OCI-LY1 (cell line): Measurements from ENCODE around the gene NKX6-1.

Source experiments
- H2AFZ ChIP-seq: fragments of 200-600 bp; sonication (generic), shearing (Covaris generic); 2 replicates; pipeline ENCODE4 v1.6.0; 2014; ENCODE audit warnings: antibody characterized with exemption, mild to moderate bottlenecking, low read length
- H3F3A ChIP-seq: fragments of 200-600 bp; sonication (generic), shearing (Covaris generic); 2 replicates; pipeline ENCODE4 v1.6.0; 2014; ENCODE audit warnings: mild to moderate bottlenecking, antibody characterized with exemption, low read length, moderate library complexity; ENCODE audit not compliant: insufficient read depth
- H3K27ac ChIP-seq: fragments of 200-600 bp; sonication (generic); 2 replicates; pipeline ENCODE4 v1.5.1; 2014; ENCODE audit warnings: low read length, mixed run types, mild to moderate bottlenecking, low read depth; ENCODE audit not compliant: poor library complexity, severe bottlenecking
- H3K27me3 ChIP-seq: fragments of 200-600 bp; sonication (generic); 2 replicates; pipeline ENCODE4 v1.6.0; 2014; ENCODE audit warnings: antibody characterized with exemption, mild to moderate bottlenecking, low read length, moderate library complexity; ENCODE audit not compliant: insufficient read depth
- H3K36me3 ChIP-seq: fragments of 200-600 bp; sonication (generic); 2 replicates; pipeline ENCODE4 v1.6.1; 2014; ENCODE audit warnings: mild to moderate bottlenecking, antibody characterized with exemption, low read length, moderate library complexity, mixed read lengths; ENCODE audit not compliant: insufficient read depth
- H3K4me1 ChIP-seq: fragments of 200-600 bp; sonication (generic); 2 replicates; pipeline ENCODE4 v1.5.1; 2014; ENCODE audit warnings: mild to moderate bottlenecking, low read length, moderate library complexity; ENCODE audit not compliant: insufficient read depth, severe bottlenecking
- H3K4me2 ChIP-seq: fragments of 200-600 bp; sonication (generic), shearing (Covaris generic); 2 replicates; pipeline ENCODE4 v1.6.1; 2014; ENCODE audit warnings: low read length
- H3K4me3 ChIP-seq: fragments of 200-600 bp; sonication (generic); 2 replicates; pipeline ENCODE4 v1.5.1; 2014; ENCODE audit warnings: low read length, low read depth, mild to moderate bottlenecking, mixed read lengths; ENCODE audit not compliant: poor library complexity, severe bottlenecking
- H3K79me2 ChIP-seq: fragments of 200-600 bp; shearing (Covaris generic); 2 replicates; pipeline ENCODE4 v1.6.1; 2016; ENCODE audit warnings: mixed run types, low read length, mixed read lengths; ENCODE audit not compliant: insufficient read depth
- H3K9ac ChIP-seq: fragments of 200-600 bp; sonication (generic), shearing (Covaris generic); 2 replicates; pipeline ENCODE4 v1.6.1; 2014; ENCODE audit warnings: mild to moderate bottlenecking, low read length, mixed read lengths
- H3K9me2 ChIP-seq: fragments of 200-600 bp; sonication (generic), shearing (Covaris generic); 2 replicates; pipeline ENCODE4 v1.6.1; 2014; ENCODE audit warnings: low read depth, mild to moderate bottlenecking, low read length, mixed read lengths
- H3K9me3 ChIP-seq: fragments of 200-600 bp; shearing (Covaris generic); 2 replicates; pipeline ENCODE4 v1.6.1; 2014; ENCODE audit warnings: low read length, mixed read lengths
- H4K20me1 ChIP-seq: fragments of 200-600 bp; sonication (generic), shearing (Covaris generic); 2 replicates; pipeline ENCODE4 v1.6.0; 2016; ENCODE audit warnings: mild to moderate bottlenecking, low read length; ENCODE audit not compliant: insufficient read depth
- CTCF ChIP-seq: fragments of 200-600 bp; sonication (generic), shearing (Covaris generic); IDR thresholded peaks from 2 replicates; pipeline ENCODE4 v1.5.1; 2017; ENCODE audit warnings: mild to moderate bottlenecking, antibody characterized with exemption, low read length, moderate library complexity, mixed read lengths
- EZH2 ChIP-seq: fragments of 200-600 bp; sonication (generic), shearing (Covaris generic); IDR thresholded peaks from 2 replicates; pipeline ENCODE4 v1.8.0; 2017; ENCODE audit warnings: borderline replicate concordance, mixed run types, mild to moderate bottlenecking, antibody characterized with exemption, low read length, moderate library complexity, mixed read lengths

NKX6-1 gene

GRCh38 chr4:84501202-84501503 is 2.1 kb upstream of the NKX6-1 start:
- Histone ChIP-seq H3K9me2 (no peaks in the 10 kb centered on the region), H3K4me2 (no peak overlapping the region), H3K4me1 (no peaks in the 10 kb centered on the region), H3F3A (no peaks in the 10 kb centered on the region), H3K27ac (no peak overlapping the region), H3K4me3 (no peak overlapping the region), H3K36me3 (no peaks in the 10 kb centered on the region), H2AFZ (no peak overlapping the region), H3K9ac (no peak overlapping the region), H3K27me3 (no peaks in the 10 kb centered on the region), H3K79me2 (no peaks in the 10 kb centered on the region), H4K20me1 (no peaks in the 10 kb centered on the region), H3K9me3 (no peaks in the 10 kb centered on the region)
- TF ChIP-seq CTCF: no peak
- no peak for TF ChIP-seq EZH2

- Histone ChIP-seq H3K27me3 (no peaks in the 10 kb centered on the region), H3K9me3 (no peaks in the 10 kb centered on the region), H3K4me2 (no peak overlapping the region)
These were observed 1.5 kb upstream of the NKX6-1 start for GRCh38 chr4:84500386-84501201.

GRCh38 chr4:84499624-84499982 is 511 bp upstream of the NKX6-1 start:
- no peak for TF ChIP-seq EZH2
- TF ChIP-seq CTCF: no peak
- Histone ChIP-seq H3K36me3 (no peaks in the 10 kb centered on the region), H3K79me2 (no peaks in the 10 kb centered on the region), H3K4me3 (no peak overlapping the region), H3K27me3 (no peaks in the 10 kb centered on the region), H4K20me1 (no peaks in the 10 kb centered on the region), H3K9me3 (no peaks in the 10 kb centered on the region), H3K9me2 (no peaks in the 10 kb centered on the region), H3K4me1 (no peaks in the 10 kb centered on the region), H3K27ac (no peak overlapping the region), H3K9ac (no peak overlapping the region), H2AFZ (no peak overlapping the region), H3K4me2 (no peak overlapping the region), H3F3A (no peaks in the 10 kb centered on the region)

More at GRCh38 chr4:84500386-84501201, 1.5 kb upstream of the NKX6-1 start:
- no peak overlapping the region for H3K4me3 ChIP-seq
- H3K36me3 ChIP-seq: no peaks in the 10 kb centered on the region
- no peak overlapping the region for H3K27ac ChIP-seq
- H3K9me2 ChIP-seq: no peaks in the 10 kb centered on the region
- H2AFZ ChIP-seq: no peak overlapping the region
- H3K9ac ChIP-seq: no peak overlapping the region
- no peaks in the 10 kb centered on the region for H3K4me1 ChIP-seq
- no peaks in the 10 kb centered on the region for H3F3A ChIP-seq
- TF ChIP-seq EZH2 (no peak), CTCF (no peak)
- no peaks in the 10 kb centered on the region for H3K79me2 ChIP-seq
- no peaks in the 10 kb centered on the region for H4K20me1 ChIP-seq
